HepG2 (cell line): ENCODE results near the gene KLF15. TPM values are rescaled to one million over a fixed set of nuclear protein-coding genes. Genes with fewer than 3 reads are reported as not detected.

ENCODE experiments used
- ATAC-seq: fragments of 200-7000 bp; cut with Tn5 transposase; 3 replicates; pipeline ENCODE4 v1.9.1; 2020; ENCODE audit warnings: mild to moderate bottlenecking, moderate library complexity
- BruUV-seq: library from RNA; stranded (reverse); fragments of 400-500 nt; replicated peaks from 2 replicates; lab custom pipeline; 2021; lab: Mats Ljungman, UMichigan
- CTCF ChIA-PET: fragments of 300-600 bp; formaldehyde crosslinking; extraction: SDS; loops from one replicate; lab custom pipeline; 2021; ENCODE audit warnings: low total read pairs, inconsistent platforms, low intra/inter-chr PET ratio; lab: Yijun Ruan, JAX
- POLR2A ChIA-PET: fragments of 350-600 bp; sonication (Branson Sonifier 250); formaldehyde crosslinking; loops from one replicate; lab custom pipeline; 2020; ENCODE audit warnings: antibody characterized with exemption, inconsistent platforms; lab: Yijun Ruan, JAX
- DNase-seq: peaks from one replicate; pipeline ENCODE4 v3.0.0-alpha.2; 2015; ENCODE audit warnings: low spot score
- FAIRE-seq: peaks from 3 replicates; lab custom pipeline; 2011; peaks lifted over from hg19 to GRCh38; lab: Jason Lieb, UNC
- H2AFZ ChIP-seq: one replicate; pipeline ENCODE4 v1.6.1; 2011; ENCODE audit warnings: low read length, inconsistent platforms
- H3K27ac ChIP-seq: fragments of 300-600 bp; 3 replicates; pipeline ENCODE4 v1.8.0; 2011; ENCODE audit warnings: mixed run types, mild to moderate bottlenecking, mixed read lengths, low read length, inconsistent platforms; ENCODE audit not compliant: insufficient read depth; ENCODE audit errors: extremely low read length
- H3K27me3 ChIP-seq, 2 experiments: fragments of 200-600 bp in 1 of 2; 2 replicates in 1 of 2; 3 replicates in 1 of 2; pipeline versions ENCODE4 v1.6.0 to v1.8.0; 2011; ENCODE audit warnings: low read length in 2 of 2, mild to moderate bottlenecking in 2 of 2, moderate library complexity in 2 of 2, inconsistent platforms in 1 of 2; ENCODE audit not compliant: insufficient read depth in 2 of 2, control insufficient read depth in 1 of 2
- H3K36me3 ChIP-seq, 2 experiments: fragments of 200-600 bp in 1 of 2; replicated peaks in 1 of 2; 2 replicates in 1 of 2; 3 replicates in 1 of 2; pipeline versions ENCODE4 v1.5.1 to v1.8.0; 2011; ENCODE audit warnings: low read length in 2 of 2, inconsistent platforms in 1 of 2; ENCODE audit not compliant: insufficient read depth in 2 of 2, control insufficient read depth in 1 of 2
- H3K4me1 ChIP-seq: 2 replicates; pipeline ENCODE4 v1.5.1; 2012; ENCODE audit warnings: low read length, inconsistent platforms; ENCODE audit not compliant: insufficient read depth
- H3K4me2 ChIP-seq: 2 replicates; pipeline ENCODE4 v1.6.0; 2011; ENCODE audit warnings: low read depth, low read length, inconsistent platforms
- H3K4me3 ChIP-seq, 3 experiments: fragments of 200-600 bp in 1 of 3; sonication (generic), shearing (Covaris generic) in 1 of 3; replicated peaks in 1 of 3; 2 replicates each; pipeline ENCODE4 v1.5.1; 2011 to 2016; ENCODE audit warnings: low read length in 3 of 3, inconsistent platforms in 2 of 3, low read depth in 2 of 3, mild to moderate bottlenecking in 2 of 3, control low read depth in 1 of 3, mixed read lengths in 1 of 3; ENCODE audit not compliant: insufficient read depth in 1 of 3
- H3K79me2 ChIP-seq: one replicate; pipeline ENCODE4 v1.6.1; 2011; ENCODE audit warnings: low read length, inconsistent platforms; ENCODE audit not compliant: insufficient read depth
- H3K9ac ChIP-seq: 2 replicates; pipeline ENCODE4 v1.6.0; 2011; ENCODE audit warnings: mild to moderate bottlenecking, low read depth, low read length, inconsistent platforms; ENCODE audit not compliant: insufficient read depth
- H3K9me3 ChIP-seq: 2 replicates; pipeline ENCODE4 v1.5.1; 2012; ENCODE audit warnings: mild to moderate bottlenecking, low read length
- H4K20me1 ChIP-seq: 2 replicates; pipeline ENCODE4 v1.6.0; 2011; ENCODE audit warnings: inconsistent platforms, mild to moderate bottlenecking, low read length, moderate library complexity; ENCODE audit not compliant: insufficient read depth
- DBP ChIP-seq: sonication (generic); formaldehyde crosslinking; IDR thresholded peaks from 2 replicates; pipeline ENCODE4 v1.4.0; 2020; ENCODE audit warnings: missing genetic modification reagents; ENCODE audit errors: not compliant biosample characterization
- HNF4G ChIP-seq, 2 experiments: sonication (generic) in 1 of 2; formaldehyde crosslinking in 1 of 2; IDR thresholded peaks; 2 replicates each; pipeline versions ENCODE4 v1.4.0 to v1.6.1; 2011 to 2020; ENCODE audit warnings: borderline replicate concordance in 2 of 2, low read depth in 2 of 2, mild to moderate bottlenecking in 2 of 2, low read length in 1 of 2, missing genetic modification reagents in 1 of 2, moderate library complexity in 1 of 2
- MAFF ChIP-seq: IDR thresholded peaks from 2 replicates; pipeline ENCODE4 v1.6.1; 2011; ENCODE audit warnings: low read depth, low read length, improper control_type of control experiment
- REPIN1 ChIP-seq: sonication (generic); formaldehyde crosslinking; IDR thresholded peaks from 2 replicates; pipeline ENCODE4 v1.8.0; 2022; ENCODE audit warnings: missing genetic modification reagents, low read depth, mild to moderate bottlenecking, borderline replicate concordance
- ZNF496 ChIP-seq: sonication (generic); formaldehyde crosslinking; IDR thresholded peaks from 2 replicates; pipeline ENCODE4 v1.8.1; 2023; ENCODE audit warnings: mild to moderate bottlenecking, moderate library complexity, missing genetic modification reagents; ENCODE audit not compliant: insufficient replicate concordance
- ZNF550 ChIP-seq: sonication (generic); formaldehyde crosslinking; IDR thresholded peaks from 2 replicates; pipeline ENCODE4 v1.4.0; 2020; ENCODE audit warnings: mild to moderate bottlenecking, missing genetic modification reagents, borderline replicate concordance
- ZNF614 ChIP-seq: IDR thresholded peaks from 2 replicates; pipeline ENCODE4 v1.6.1; 2018; ENCODE audit warnings: missing biosample characterization, missing genetic modification reagents, inconsistent platforms, borderline replicate concordance
- ZNF883 ChIP-seq: sonication (generic); formaldehyde crosslinking; IDR thresholded peaks from 2 replicates; pipeline ENCODE4 v1.5.1; 2020; ENCODE audit warnings: mild to moderate bottlenecking, missing genetic modification reagents; ENCODE audit errors: not compliant biosample characterization
- WGBS: methylation state at CpG from one replicate; pipeline ENCODE4 v1.1.6; 2017; ENCODE audit warnings: low lambda C conversion rate; 5-methylcytosine and 5-hydroxymethylcytosine counted together
- in situ Hi-C: cut with HindIII; loops from 2 replicates; pipeline ENCODE4 v1.10.0; 2017; ENCODE audit warnings: low pct_unique_long_range_greater_than_20kb; ENCODE audit not compliant: extremely low pct_ligation_motif_present
- intact Hi-C: fragments of 100-400 bp; cut with micrococcal nuclease; formaldehyde crosslinking; loops from one replicate; pipeline ENCODE4 v1.10.0; 2022; ENCODE audit not compliant: unreplicated experiment
- polyA plus RNA-seq, 8 experiments: library from polyadenylated mRNA; depleted of rRNA in 3 of 8; stranded (reverse) in 7 of 8; unstranded in 1 of 8; fragments of >200 nt; fragmentation: Illumina TruSeq in 4 of 8; extraction: Trizol in 4 of 8; gene quantifications; 2 replicates each; pipeline versions ENCODE4 v1.2.1 to v1.2.3, GENCODE V29; 2011 to 2016; ENCODE audit warnings: low read depth in 4 of 8, missing spikeins in 1 of 8, mixed read lengths in 1 of 8; ENCODE audit not compliant: insufficient read depth in 1 of 8
- total RNA-seq, 5 experiments: library from RNA; depleted of rRNA; stranded (reverse); fragments of >200 nt; fragmentation: Illumina TruSeq; extraction: Trizol; gene quantifications; 2 replicates each; pipeline ENCODE4 v1.2.3, GENCODE V29; 2016; ENCODE audit warnings: low read depth in 1 of 5

Gene KLF15
- total and polyA plus RNA-seq, 2 of the 13 experiments (the other 11 are each of a cell fraction or from before 2014, with no cell fraction given), result 7.1 to 7.8 TPM

- ChIA-PET CTCF (no interaction called here), POLR2A (no interaction called here)
- Histone ChIP-seq H2AFZ (no peak overlapping the region), H3K4me2 (no peak overlapping the region), H3K27me3 (peaks cover 0 to 3% of the 10 kb centered on the region in 2 experiments; a peak in 2 of 5 replicates), H3K9me3 (no peaks in the 10 kb centered on the region), H3K9ac (no peak overlapping the region), H3K4me3 (no peak overlapping the region), H3K4me1 (no peaks in the 10 kb centered on the region), H4K20me1 (no peaks in the 10 kb centered on the region), H3K36me3 (no peaks in the 10 kb centered on the region), H3K27ac (no peak overlapping the region), H3K79me2 (no peaks in the 10 kb centered on the region)
- ATAC-seq, result no peak
- no peak for FAIRE-seq
- no TSS peak for BruUV-seq
- no peak for TF ChIP-seq DBP (CRISPR knock-in tag)
- no peak for TF ChIP-seq MAFF
- TF ChIP-seq ZNF883, result no peak
- TF ChIP-seq ZNF614 (CRISPR knock-in tag), result no peak
- TF ChIP-seq ZNF496 (CRISPR knock-in tag), result no peak
- no peak for TF ChIP-seq HNF4G (IDR thresholded peaks at IDR 0.05; ENCODE audit: borderline replicate concordance, low read depth, low read length)
- TF ChIP-seq HNF4G (CRISPR knock-in tag; IDR thresholded peaks at IDR 0.05; ENCODE audit: borderline replicate concordance, low read depth), result no peak
- no peak for TF ChIP-seq ZNF550 (CRISPR knock-in tag)
- no peak for TF ChIP-seq REPIN1 (CRISPR knock-in tag)
- in situ Hi-C loops (no loop called here), intact Hi-C loops (no loop called here)
- WGBS, result 63% methylated on average over 4 of the region's 12 CpGs
- DNase-seq, result no peak
Observed at GRCh38 chr3:126309861-126310655, 47.1 kb downstream of the KLF15 start.
